TTC549 (cell line): ENCODE results near the gene MALRD1.

Experiments used
- FAIRE-seq: peaks from 2 replicates; lab custom pipeline; 2012; peaks lifted over from hg19 to GRCh38; lab: Jason Lieb, UNC

The MALRD1 gene

GRCh38 chr10:19111501-19112267 lies 63.1 kb downstream of the MALRD1 start:
- no peak for FAIRE-seq

- no peak for FAIRE-seq
Observed at GRCh38 chr10:19117438-19117837, 68.8 kb downstream of the MALRD1 start.

- FAIRE-seq: no peak
Observed at GRCh38 chr10:19119191-19119590, 70.6 kb downstream of the MALRD1 start.

- FAIRE-seq: no peak
Observed at GRCh38 chr10:19120381-19120908, 71.8 kb downstream of the MALRD1 start.

- FAIRE-seq: no peak
Observed at GRCh38 chr10:19133992-19134391, 85.4 kb downstream of the MALRD1 start.

GRCh38 chr10:19142967-19143366 lies 94.4 kb downstream of the MALRD1 start:
- no peak for FAIRE-seq

- FAIRE-seq: no peak
Observed at GRCh38 chr10:19144206-19144605, 95.6 kb downstream of the MALRD1 start.

- FAIRE-seq: no peak
Observed at GRCh38 chr10:19154375-19154774, 105.8 kb downstream of the MALRD1 start.

GRCh38 chr10:19158358-19158757 lies 109.8 kb downstream of the MALRD1 start:
- no peak for FAIRE-seq

- no peak for FAIRE-seq
Observed at GRCh38 chr10:19158870-19159269, 110.3 kb downstream of the MALRD1 start.

- no peak for FAIRE-seq
Observed at GRCh38 chr10:19164461-19164860, 115.9 kb downstream of the MALRD1 start.

- no peak for FAIRE-seq
Observed at GRCh38 chr10:19168584-19168983, 120.0 kb downstream of the MALRD1 start.

GRCh38 chr10:19169041-19169440 lies 120.4 kb downstream of the MALRD1 start:
- FAIRE-seq: no peak

- no peak for FAIRE-seq
Observed at GRCh38 chr10:19169684-19170083, 121.1 kb downstream of the MALRD1 start.

- FAIRE-seq: no peak
Observed at GRCh38 chr10:19178675-19179074, 130.1 kb downstream of the MALRD1 start.

GRCh38 chr10:19184891-19185290 lies 136.3 kb downstream of the MALRD1 start:
- no peak for FAIRE-seq

GRCh38 chr10:19194866-19195265 lies 146.3 kb downstream of the MALRD1 start:
- no peak for FAIRE-seq

GRCh38 chr10:19195698-19196097 lies 147.1 kb downstream of the MALRD1 start:
- FAIRE-seq: no peak

- no peak for FAIRE-seq
Observed at GRCh38 chr10:19200211-19200610, 151.6 kb downstream of the MALRD1 start.

GRCh38 chr10:19204246-19204917 lies 155.8 kb downstream of the MALRD1 start:
- FAIRE-seq: no peak

- no peak for FAIRE-seq
Observed at GRCh38 chr10:19209319-19209718, 160.7 kb downstream of the MALRD1 start.

GRCh38 chr10:19212590-19212989 lies 164.0 kb downstream of the MALRD1 start:
- no peak for FAIRE-seq

- FAIRE-seq: no peak
Observed at GRCh38 chr10:19221216-19221615, 172.6 kb downstream of the MALRD1 start.

GRCh38 chr10:19226025-19226424 lies 177.4 kb downstream of the MALRD1 start:
- FAIRE-seq: no peak
